Measurements from ENCODE around the gene DNAH11. TPM values are rescaled to one million over a fixed set of nuclear protein-coding genes. Genes with fewer than 3 reads are reported as not detected.
A peak's percentile ranks its signal among the peaks of the same experiment; 100 is the strongest.

Gene DNAH11
- total and polyA plus RNA-seq, 2 donors, result 3.9 to 4.9 TPM

DNA sequence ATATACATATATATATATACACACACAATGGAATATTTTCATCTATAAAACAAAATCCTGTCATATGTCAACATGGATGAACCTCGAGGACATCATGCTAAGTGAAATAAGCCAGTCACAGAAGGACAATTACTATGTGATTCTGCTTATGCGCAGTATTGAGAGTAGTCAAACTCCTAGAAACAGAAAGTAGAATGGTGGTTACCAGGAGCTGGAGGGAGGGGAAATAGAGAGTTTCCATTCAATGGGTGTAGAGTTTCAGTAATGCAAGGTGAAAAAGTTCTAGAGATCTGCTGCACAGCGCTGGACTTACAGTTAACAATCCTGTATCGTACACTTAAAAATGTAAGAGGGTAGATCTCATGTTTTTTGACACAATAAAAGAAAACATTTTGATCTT, 221.0 kb downstream of the DNAH11 start:
- Histone ChIP-seq H3K27me3 (ENCODE audit: control insufficient read depth in 2 of 2, insufficient read depth in 1 of 2, low read length in 1 of 2) (no peaks in the 10 kb centered on the region), H3K27ac (ENCODE audit: low read depth in 1 of 2, low read length in 1 of 2) (no peak overlapping the region), H3K9me3 (ENCODE audit: control insufficient read depth in 2 of 2, insufficient read depth in 1 of 2, low read length in 1 of 2) (no peaks in the 10 kb centered on the region), H3K36me3 (ENCODE audit: control insufficient read depth in 2 of 2, insufficient read depth in 2 of 2, low read length in 1 of 2) (no peaks in the 10 kb centered on the region), H3K4me1 (ENCODE audit: control insufficient read depth in 2 of 2, insufficient read depth in 2 of 2, low read length in 2 of 2) (peaks cover 0 to 4% of the 10 kb centered on the region in 2 donors), H3K4me3 (ENCODE audit: low read length in 2 of 2) (no peak overlapping the region)
- WGBS, result 97% methylated on average over 4 of the region's 4 CpGs
- no peak for DNase-seq (ENCODE audit: low read depth in 6 of 9, low spot score in 9 of 9)

DNA sequence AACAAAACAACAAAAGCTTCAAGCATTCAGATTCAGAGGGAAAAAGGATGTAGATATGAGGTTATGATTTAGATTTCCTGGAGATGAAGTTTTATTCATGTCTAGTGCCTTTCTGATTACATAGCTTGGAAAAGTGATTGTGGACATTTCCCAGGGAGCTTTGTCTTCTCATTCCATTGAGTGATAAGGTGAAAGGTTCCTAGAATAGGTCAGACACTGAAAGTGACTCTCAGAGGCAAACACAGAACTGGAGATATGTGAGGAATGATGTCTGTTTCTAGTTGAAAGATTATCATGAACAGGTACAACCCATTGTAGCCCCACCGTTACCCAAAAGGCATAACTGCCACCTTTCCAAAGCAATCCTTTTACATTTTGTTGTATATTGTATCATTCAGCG, 223.4 kb downstream of the DNAH11 start:
- Histone ChIP-seq H3K4me3 (ENCODE audit: low read length in 2 of 2) (no peak overlapping the region), H3K36me3 (ENCODE audit: control insufficient read depth in 2 of 2, insufficient read depth in 2 of 2, low read length in 1 of 2) (no peaks in the 10 kb centered on the region), H3K27me3 (ENCODE audit: control insufficient read depth in 2 of 2, insufficient read depth in 1 of 2, low read length in 1 of 2) (no peaks in the 10 kb centered on the region), H3K27ac (ENCODE audit: low read depth in 1 of 2, low read length in 1 of 2) (no peak overlapping the region), H3K4me1 (ENCODE audit: control insufficient read depth in 2 of 2, insufficient read depth in 2 of 2, low read length in 2 of 2) (peaks cover 0 to 4% of the 10 kb centered on the region in 2 donors), H3K9me3 (ENCODE audit: control insufficient read depth in 2 of 2, insufficient read depth in 1 of 2, low read length in 1 of 2) (no peaks in the 10 kb centered on the region)
- no peak for DNase-seq (ENCODE audit: low read depth in 6 of 9, low spot score in 9 of 9)
- WGBS, result 49% methylated on average over 2 of the region's 2 CpGs

DNA sequence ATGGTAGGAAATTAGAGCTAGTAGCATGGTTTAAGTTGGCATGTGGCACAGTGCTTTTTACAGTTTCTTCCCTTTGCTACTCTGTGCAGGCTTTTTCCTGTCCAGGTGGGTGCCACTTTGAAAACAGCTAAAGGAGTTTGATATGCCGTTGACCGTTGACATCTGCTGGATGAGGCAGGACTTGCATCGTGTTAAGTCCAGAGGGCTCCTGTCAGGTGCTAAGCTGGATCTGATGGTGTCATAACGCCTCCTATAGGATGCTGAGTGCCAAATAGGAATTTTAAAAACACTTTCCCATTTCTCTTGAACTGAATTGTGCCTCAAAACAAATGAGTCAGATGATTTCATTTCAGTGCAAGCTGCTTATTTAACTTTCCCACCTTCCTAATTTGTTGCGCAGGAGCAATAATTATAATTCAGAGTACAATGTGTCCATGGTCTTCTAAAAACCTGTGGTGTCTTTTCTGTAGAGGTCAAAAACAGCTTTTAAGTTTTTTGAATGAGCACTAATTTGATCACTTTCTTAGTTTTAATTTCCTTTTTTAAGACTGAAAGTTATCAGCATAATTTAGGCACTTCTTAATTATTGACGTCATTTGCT, 224.6 kb downstream of the DNAH11 start:
- Histone ChIP-seq H3K36me3 (ENCODE audit: control insufficient read depth in 2 of 2, insufficient read depth in 2 of 2, low read length in 1 of 2) (no peaks in the 10 kb centered on the region), H3K27me3 (ENCODE audit: control insufficient read depth in 2 of 2, insufficient read depth in 1 of 2, low read length in 1 of 2) (no peaks in the 10 kb centered on the region), H3K4me3 (ENCODE audit: low read length in 2 of 2) (no peak overlapping the region), H3K27ac (ENCODE audit: low read depth in 1 of 2, low read length in 1 of 2) (no peak overlapping the region), H3K9me3 (ENCODE audit: control insufficient read depth in 2 of 2, insufficient read depth in 1 of 2, low read length in 1 of 2) (no peaks in the 10 kb centered on the region), H3K4me1 (ENCODE audit: control insufficient read depth in 2 of 2, insufficient read depth in 2 of 2, low read length in 2 of 2) (peaks cover 0 to 4% of the 10 kb centered on the region in 2 donors)
- 31% methylated on average over 6 of the region's 6 CpGs for WGBS
- peak; percentile 9 to 73 (median 33) for DNase-seq (ENCODE audit: low read depth in 6 of 9, low spot score in 9 of 9)

DNA sequence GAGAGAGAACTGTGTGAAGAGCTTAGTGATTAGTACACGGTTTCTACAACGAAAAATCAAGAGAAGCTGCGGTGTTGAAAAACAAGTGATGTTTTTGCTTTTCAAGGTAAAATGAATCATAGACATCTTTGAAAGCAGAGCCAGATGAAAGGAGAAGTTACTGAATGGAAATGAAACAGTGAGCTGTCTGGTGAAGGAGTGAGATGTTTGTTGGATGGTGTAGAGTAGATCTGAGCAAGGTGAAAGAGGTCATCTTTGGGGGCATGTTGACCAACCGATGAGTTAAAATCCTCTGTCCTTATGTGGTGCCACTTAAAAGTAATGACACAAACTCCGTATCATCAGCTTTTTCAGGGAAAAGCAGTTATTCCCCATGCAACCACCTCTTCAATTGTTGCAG, 225.4 kb downstream of the DNAH11 start:
- Histone ChIP-seq H3K4me1 (ENCODE audit: control insufficient read depth in 2 of 2, insufficient read depth in 2 of 2, low read length in 2 of 2) (peaks cover 0 to 4% of the 10 kb centered on the region in 2 donors), H3K27me3 (ENCODE audit: control insufficient read depth in 2 of 2, insufficient read depth in 1 of 2, low read length in 1 of 2) (no peaks in the 10 kb centered on the region), H3K4me3 (ENCODE audit: low read length in 2 of 2) (no peak overlapping the region), H3K27ac (ENCODE audit: low read depth in 1 of 2, low read length in 1 of 2) (no peak overlapping the region), H3K36me3 (ENCODE audit: control insufficient read depth in 2 of 2, insufficient read depth in 2 of 2, low read length in 1 of 2) (no peaks in the 10 kb centered on the region), H3K9me3 (ENCODE audit: control insufficient read depth in 2 of 2, insufficient read depth in 1 of 2, low read length in 1 of 2) (no peaks in the 10 kb centered on the region)
- WGBS, result 73% methylated on average over 5 of the region's 5 CpGs
- no peak for DNase-seq (ENCODE audit: low read depth in 6 of 9, low spot score in 9 of 9)

DNA sequence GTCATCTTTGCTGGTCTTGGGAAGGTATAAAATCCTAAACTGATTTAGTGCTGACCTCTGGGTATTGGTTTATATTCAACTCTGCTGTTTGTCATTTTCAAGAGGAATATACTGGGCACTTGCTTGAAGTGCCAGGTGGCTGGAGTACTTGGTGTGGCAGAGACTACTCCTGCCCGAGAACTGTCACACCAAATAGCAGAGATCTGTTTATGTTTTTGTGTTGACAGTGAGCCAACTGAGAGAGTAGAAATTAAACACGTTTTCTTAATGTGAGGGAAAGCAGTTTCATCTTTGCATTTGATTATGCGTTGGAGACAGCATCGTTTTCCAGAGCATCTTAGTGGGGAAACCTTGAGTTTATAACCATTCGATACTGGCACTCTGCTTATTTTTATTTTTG, 228.4 kb downstream of the DNAH11 start:
- Histone ChIP-seq H3K27me3 (ENCODE audit: control insufficient read depth in 2 of 2, insufficient read depth in 1 of 2, low read length in 1 of 2) (no peaks in the 10 kb centered on the region), H3K36me3 (ENCODE audit: control insufficient read depth in 2 of 2, insufficient read depth in 2 of 2, low read length in 1 of 2) (no peaks in the 10 kb centered on the region), H3K4me3 (ENCODE audit: low read length in 2 of 2) (no peak overlapping the region), H3K27ac (ENCODE audit: low read depth in 1 of 2, low read length in 1 of 2) (no peak overlapping the region), H3K9me3 (ENCODE audit: control insufficient read depth in 2 of 2, insufficient read depth in 1 of 2, low read length in 1 of 2) (no peaks in the 10 kb centered on the region), H3K4me1 (ENCODE audit: control insufficient read depth in 2 of 2, insufficient read depth in 2 of 2, low read length in 2 of 2) (peaks cover 0 to 4% of the 10 kb centered on the region in 2 donors)
- DNase-seq (ENCODE audit: low read depth in 6 of 9, low spot score in 9 of 9), result no peak
- 95% methylated on average over 5 of the region's 5 CpGs for WGBS

DNA sequence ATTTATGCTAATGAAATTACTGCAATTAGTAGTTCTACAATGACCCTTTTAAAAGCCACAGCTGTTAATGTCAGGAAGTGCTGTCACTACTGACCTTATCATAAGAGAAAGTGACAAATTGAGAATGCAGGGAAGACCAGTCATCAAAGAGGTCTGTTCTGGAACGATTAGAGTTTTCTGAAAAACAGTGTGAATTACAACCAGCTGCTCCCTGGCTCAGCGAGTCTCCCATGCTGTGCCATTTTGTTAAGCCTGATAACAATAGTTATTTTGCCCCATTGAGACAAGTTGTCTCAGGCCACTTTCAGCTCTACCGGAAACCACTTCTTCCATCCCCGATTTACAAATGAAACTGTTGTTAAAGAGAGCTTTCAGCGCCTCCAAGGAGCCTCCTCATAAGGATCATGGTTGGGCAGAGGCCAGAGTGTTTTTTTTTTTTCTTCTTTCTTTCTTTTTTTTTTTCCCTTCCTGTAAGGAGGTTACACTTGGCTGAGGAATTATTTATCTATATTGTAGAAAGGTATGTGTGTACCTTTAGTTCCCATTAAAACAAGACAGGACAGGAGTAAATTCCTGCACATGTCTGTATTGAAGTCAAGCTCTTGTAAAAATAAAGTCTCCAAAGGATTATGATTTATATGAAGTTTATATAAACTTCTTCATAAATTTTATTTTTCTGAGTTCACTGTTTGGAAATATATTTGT, 229.2 kb downstream of the DNAH11 start:
- H3K4me1 ChIP-seq (ENCODE audit: control insufficient read depth in 2 of 2, insufficient read depth in 2 of 2, low read length in 2 of 2), result peaks cover 0 to 3% of the 10 kb centered on the region in 2 donors
- H3K36me3 ChIP-seq (ENCODE audit: control insufficient read depth in 2 of 2, insufficient read depth in 2 of 2, low read length in 1 of 2), result no peaks in the 10 kb centered on the region
- no peaks in the 10 kb centered on the region for H3K27me3 ChIP-seq (ENCODE audit: control insufficient read depth in 2 of 2, insufficient read depth in 1 of 2, low read length in 1 of 2)
- no peaks in the 10 kb centered on the region for H3K9me3 ChIP-seq (ENCODE audit: control insufficient read depth in 2 of 2, insufficient read depth in 1 of 2, low read length in 1 of 2)
- no peak overlapping the region for H3K4me3 ChIP-seq (ENCODE audit: low read length in 2 of 2)
- no peak overlapping the region for H3K27ac ChIP-seq (ENCODE audit: low read depth in 1 of 2, low read length in 1 of 2)
- WGBS, result 34% methylated on average over 5 of the region's 5 CpGs
- DNase-seq (ENCODE audit: low read depth in 6 of 9, low spot score in 9 of 9), result no peak

DNA sequence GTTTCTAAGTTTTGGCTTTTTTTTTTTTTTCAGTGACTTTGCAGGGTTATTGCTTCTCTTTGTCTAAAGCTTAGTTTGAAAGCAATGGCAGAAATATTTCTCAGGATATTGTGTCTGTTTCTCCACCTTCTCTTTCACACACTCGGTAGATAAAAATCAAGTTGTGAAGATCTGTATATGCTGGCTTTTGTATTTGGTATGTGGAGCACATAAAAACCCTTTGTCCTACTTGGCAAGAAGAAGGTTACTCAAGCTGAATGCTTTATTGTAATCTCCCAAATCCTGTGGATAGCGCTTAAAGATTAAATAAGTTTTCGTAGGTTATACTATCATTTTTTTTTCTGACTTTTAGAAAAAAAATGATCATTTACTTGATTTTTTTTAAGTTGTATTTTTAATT, 230.5 kb downstream of the DNAH11 start:
- no peaks in the 10 kb centered on the region for H3K4me1 ChIP-seq (ENCODE audit: control insufficient read depth in 2 of 2, insufficient read depth in 2 of 2, low read length in 2 of 2)
- H3K4me3 ChIP-seq (ENCODE audit: low read length in 2 of 2), result no peak overlapping the region
- H3K27me3 ChIP-seq (ENCODE audit: control insufficient read depth in 2 of 2, insufficient read depth in 1 of 2, low read length in 1 of 2), result no peaks in the 10 kb centered on the region
- no peaks in the 10 kb centered on the region for H3K36me3 ChIP-seq (ENCODE audit: control insufficient read depth in 2 of 2, insufficient read depth in 2 of 2, low read length in 1 of 2)
- no peak overlapping the region for H3K27ac ChIP-seq (ENCODE audit: low read depth in 1 of 2, low read length in 1 of 2)
- H3K9me3 ChIP-seq (ENCODE audit: control insufficient read depth in 2 of 2, insufficient read depth in 1 of 2, low read length in 1 of 2), result no peaks in the 10 kb centered on the region
- no peak for DNase-seq (ENCODE audit: low read depth in 6 of 9, low spot score in 9 of 9)
- WGBS, result 95% methylated on average over 3 of the region's 3 CpGs

DNA sequence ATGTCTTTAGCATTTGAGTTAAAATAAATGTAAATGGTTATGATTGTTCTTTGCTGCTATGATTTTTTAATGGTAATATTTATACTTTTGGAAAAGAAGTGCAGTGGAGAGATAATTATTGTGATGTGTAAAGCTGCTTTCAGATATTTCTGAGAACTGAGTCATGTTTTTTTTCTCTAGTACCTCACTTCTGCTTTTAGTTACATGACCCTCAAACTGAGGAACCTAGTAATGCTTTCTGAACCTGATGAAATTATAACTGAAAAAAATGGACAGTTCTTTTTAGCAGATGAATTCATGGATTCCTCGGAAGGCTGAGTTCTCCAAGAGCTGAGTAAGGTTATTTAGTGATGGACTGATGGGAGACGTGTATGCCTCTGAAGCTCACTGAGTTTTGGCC, 235.1 kb downstream of the DNAH11 start:
- 93% methylated on average over 2 of the region's 2 CpGs for WGBS
- DNase-seq (ENCODE audit: low read depth in 6 of 9, low spot score in 9 of 9), result no peak
- H3K4me3 ChIP-seq (ENCODE audit: low read length in 2 of 2), result no peak overlapping the region
- H3K36me3 ChIP-seq (ENCODE audit: control insufficient read depth in 2 of 2, insufficient read depth in 2 of 2, low read length in 1 of 2), result no peaks in the 10 kb centered on the region
- H3K4me1 ChIP-seq (ENCODE audit: control insufficient read depth in 2 of 2, insufficient read depth in 2 of 2, low read length in 2 of 2), result no peaks in the 10 kb centered on the region
- H3K9me3 ChIP-seq (ENCODE audit: control insufficient read depth in 2 of 2, insufficient read depth in 1 of 2, low read length in 1 of 2), result no peaks in the 10 kb centered on the region
- no peak overlapping the region for H3K27ac ChIP-seq (ENCODE audit: low read depth in 1 of 2, low read length in 1 of 2)
- H3K27me3 ChIP-seq (ENCODE audit: control insufficient read depth in 2 of 2, insufficient read depth in 1 of 2, low read length in 1 of 2), result no peaks in the 10 kb centered on the region

DNA sequence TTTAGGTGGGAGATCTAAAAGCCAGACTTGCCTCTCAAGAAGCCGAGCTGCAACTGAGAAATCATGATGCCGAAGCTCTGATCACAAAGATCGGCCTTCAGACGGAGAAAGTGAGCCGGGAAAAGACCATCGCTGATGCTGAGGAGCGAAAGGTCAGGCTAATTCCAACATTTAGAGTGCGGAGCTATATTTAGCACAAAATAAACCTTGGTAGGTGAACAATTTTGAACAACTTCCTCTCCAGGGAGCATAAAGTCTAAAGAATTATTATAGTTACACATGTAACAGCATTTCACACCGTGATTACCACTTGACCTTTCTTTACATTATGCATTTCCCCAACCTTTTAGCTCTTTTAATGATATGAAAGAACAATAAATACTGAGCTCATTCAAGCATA, 236.1 kb downstream of the DNAH11 start:
- Histone ChIP-seq H3K4me1 (ENCODE audit: control insufficient read depth in 2 of 2, insufficient read depth in 2 of 2, low read length in 2 of 2) (no peaks in the 10 kb centered on the region), H3K27ac (ENCODE audit: low read depth in 1 of 2, low read length in 1 of 2) (no peak overlapping the region), H3K36me3 (ENCODE audit: control insufficient read depth in 2 of 2, insufficient read depth in 2 of 2, low read length in 1 of 2) (no peaks in the 10 kb centered on the region), H3K27me3 (ENCODE audit: control insufficient read depth in 2 of 2, insufficient read depth in 1 of 2, low read length in 1 of 2) (no peaks in the 10 kb centered on the region), H3K4me3 (ENCODE audit: low read length in 2 of 2) (no peak overlapping the region), H3K9me3 (ENCODE audit: control insufficient read depth in 2 of 2, insufficient read depth in 1 of 2, low read length in 1 of 2) (no peaks in the 10 kb centered on the region)
- no peak for DNase-seq (ENCODE audit: low read depth in 6 of 9, low spot score in 9 of 9)
- 93% methylated on average over 9 of the region's 9 CpGs for WGBS
